Neural progenitor cell (in vitro differentiated cells): ENCODE measurements around the gene PTPRN2. TPM values are rescaled to one million over a fixed set of nuclear protein-coding genes. Genes with fewer than 3 reads are reported as not detected.
A peak's percentile ranks its signal among the peaks of the same experiment; 100 is the strongest.

Experiments used
- DNase-seq: peaks from one replicate; pipeline ENCODE4 v3.0.0-alpha.2; 2016; ENCODE audit warnings: low spot score
- H2AFZ ChIP-seq: fragments of 200-600 bp; sonication (generic); replicated peaks from 2 replicates; pipeline ENCODE4 v1.6.1; 2016; ENCODE audit warnings: antibody characterized with exemption
- H3F3A ChIP-seq: fragments of 200-600 bp; sonication (generic); 2 replicates; pipeline ENCODE4 v1.6.1; 2016; ENCODE audit warnings: antibody characterized with exemption, low read depth
- H3K27ac ChIP-seq: fragments of 200-600 bp; sonication (generic); 2 replicates; pipeline ENCODE4 v1.5.1; 2016; ENCODE audit warnings: mild to moderate bottlenecking
- H3K27me3 ChIP-seq: fragments of 200-600 bp; sonication (generic); 2 replicates; pipeline ENCODE4 v1.6.1; 2016; ENCODE audit warnings: mild to moderate bottlenecking, moderate library complexity
- H3K36me3 ChIP-seq: fragments of 200-600 bp; sonication (generic); 2 replicates; pipeline ENCODE4 v1.5.1; 2016
- H3K4me1 ChIP-seq: fragments of 200-600 bp; sonication (generic); 2 replicates; pipeline ENCODE4 v1.6.1; 2016; ENCODE audit warnings: mixed run types
- H3K4me2 ChIP-seq: fragments of 200-600 bp; sonication (generic); 2 replicates; pipeline ENCODE4 v1.6.1; 2016
- H3K4me3 ChIP-seq: fragments of 200-600 bp; sonication (generic); 2 replicates; pipeline ENCODE4 v1.5.1; 2016
- H3K79me2 ChIP-seq: fragments of 200-600 bp; sonication (generic); 2 replicates; pipeline ENCODE4 v1.6.1; 2016; ENCODE audit warnings: low read depth
- H3K9ac ChIP-seq: fragments of 200-600 bp; sonication (generic); 2 replicates; pipeline ENCODE4 v1.6.1; 2016
- H3K9me3 ChIP-seq: fragments of 200-600 bp; sonication (generic); 2 replicates; pipeline ENCODE4 v1.5.1; 2016; ENCODE audit warnings: low read depth
- H4K20me1 ChIP-seq: fragments of 200-600 bp; sonication (generic); 2 replicates; pipeline ENCODE4 v1.6.1; 2016; ENCODE audit warnings: low read depth
- H3K27ac Mint-ChIP-seq: 3 replicates; pipeline ENCODE4 v1.8.0; 2021; ENCODE audit warnings: mixed read lengths
- H3K27me3 Mint-ChIP-seq: 2 replicates; pipeline ENCODE4 v1.8.0; 2022; ENCODE audit warnings: low read depth, mild to moderate bottlenecking, inconsistent platforms, moderate library complexity, mixed read lengths; ENCODE audit not compliant: insufficient read depth
- H3K36me3 Mint-ChIP-seq: 3 replicates; pipeline ENCODE4 v1.8.0; 2021; ENCODE audit warnings: mixed read lengths
- H3K4me1 Mint-ChIP-seq: 3 replicates; pipeline ENCODE4 v1.8.0; 2021; ENCODE audit warnings: mixed read lengths
- H3K4me3 Mint-ChIP-seq: 3 replicates; pipeline ENCODE4 v1.8.0; 2021; ENCODE audit warnings: mild to moderate bottlenecking, moderate library complexity, mixed read lengths
- H3K9me3 Mint-ChIP-seq: 3 replicates; pipeline ENCODE4 v1.8.0; 2020; ENCODE audit warnings: mixed read lengths
- CTCF ChIP-seq: fragments of 200-600 bp; sonication (generic); IDR thresholded peaks from 2 replicates; pipeline ENCODE4 v1.5.1; 2017; ENCODE audit warnings: antibody characterized with exemption, mild to moderate bottlenecking
- EZH2 ChIP-seq: fragments of 200-600 bp; sonication (generic); IDR thresholded peaks from 2 replicates; pipeline ENCODE4 v1.6.1; 2017; ENCODE audit warnings: antibody characterized with exemption, mild to moderate bottlenecking, moderate library complexity
- EZH2phosphoT487 ChIP-seq: fragments of 200-600 bp; sonication (generic); IDR thresholded peaks from 2 replicates; pipeline ENCODE4 v1.6.1; 2017; ENCODE audit warnings: antibody characterized with exemption
- total RNA-seq: library from RNA; depleted of rRNA; stranded (reverse); fragments of >200 nt; gene quantifications from 2 replicates; pipeline ENCODE4 v1.2.3, GENCODE V29; 2015; ENCODE audit warnings: low replicate concordance

Gene PTPRN2
- total RNA-seq, 1 donor from 2014 or later: 3.0 TPM

GRCh38 chr7:158277219-158278141 is 310.1 kb downstream of the PTPRN2 start:
- Histone ChIP-seq H3K9me3 (no peaks in the 10 kb centered on the region), H3K36me3 (no peaks in the 10 kb centered on the region), H3K9ac (no peak overlapping the region), H4K20me1 (no peaks in the 10 kb centered on the region), H3F3A (no peaks in the 10 kb centered on the region), H3K27me3 (no peaks in the 10 kb centered on the region), H3K79me2 (no peaks in the 10 kb centered on the region), H2AFZ (no peak overlapping the region), H3K4me1 (peaks cover 10% of the 10 kb centered on the region), H3K4me2 (no peak overlapping the region), H3K4me3 (no peak overlapping the region), H3K27ac (no peak overlapping the region)
- no peak overlapping the region for H3K4me3 Mint-ChIP-seq
- peaks cover 11% of the 10 kb centered on the region for H3K4me1 Mint-ChIP-seq
- peak overlapping the region; percentile 42 for H3K27ac Mint-ChIP-seq
- peaks cover 4% of the 10 kb centered on the region for H3K36me3 Mint-ChIP-seq
- TF ChIP-seq EZH2phosphoT487: no peak
- TF ChIP-seq EZH2: no peak
- TF ChIP-seq CTCF: no peak
- peaks cover 5% of the 10 kb centered on the region for H3K9me3 Mint-ChIP-seq
- peaks cover 2% of the 10 kb centered on the region for H3K27me3 Mint-ChIP-seq
- no peak for DNase-seq

- Histone ChIP-seq H3F3A (no peaks in the 10 kb centered on the region), H3K79me2 (no peaks in the 10 kb centered on the region), H3K4me3 (no peak overlapping the region), H2AFZ (no peak overlapping the region), H4K20me1 (no peaks in the 10 kb centered on the region), H3K27me3 (no peaks in the 10 kb centered on the region), H3K9ac (no peak overlapping the region), H3K4me1 (peaks cover 10% of the 10 kb centered on the region), H3K36me3 (no peaks in the 10 kb centered on the region), H3K9me3 (no peaks in the 10 kb centered on the region), H3K27ac (no peak overlapping the region), H3K4me2 (no peak overlapping the region)
- H3K9me3 Mint-ChIP-seq: peaks cover 5% of the 10 kb centered on the region
- TF ChIP-seq EZH2phosphoT487 (no peak), EZH2 (no peak), CTCF (no peak)
- H3K4me3 Mint-ChIP-seq: no peak overlapping the region
- no peaks in the 10 kb centered on the region for H3K27me3 Mint-ChIP-seq
- no peak overlapping the region for H3K27ac Mint-ChIP-seq
- DNase-seq: no peak
- H3K4me1 Mint-ChIP-seq: peaks cover 8% of the 10 kb centered on the region
- peaks cover 4% of the 10 kb centered on the region for H3K36me3 Mint-ChIP-seq
Observed at GRCh38 chr7:158276414-158277218, 311.0 kb downstream of the PTPRN2 start.

- Mint-ChIP-seq H3K9me3 (peaks cover 5% of the 10 kb centered on the region), H3K27ac (no peak overlapping the region), H3K27me3 (no peaks in the 10 kb centered on the region), H3K4me3 (no peak overlapping the region), H3K36me3 (peaks cover 4% of the 10 kb centered on the region), H3K4me1 (peaks cover 8% of the 10 kb centered on the region)
- Histone ChIP-seq H3F3A (no peaks in the 10 kb centered on the region), H3K4me3 (no peak overlapping the region), H3K36me3 (no peaks in the 10 kb centered on the region), H3K79me2 (no peaks in the 10 kb centered on the region), H3K4me1 (peaks cover 10% of the 10 kb centered on the region), H3K27me3 (no peaks in the 10 kb centered on the region), H2AFZ (no peak overlapping the region), H3K9ac (no peak overlapping the region), H3K4me2 (no peak overlapping the region), H4K20me1 (no peaks in the 10 kb centered on the region), H3K9me3 (no peaks in the 10 kb centered on the region), H3K27ac (no peak overlapping the region)
- TF ChIP-seq EZH2phosphoT487 (no peak), CTCF (no peak), EZH2 (no peak)
- DNase-seq: no peak
Observed at GRCh38 chr7:158275711-158276413, 311.8 kb downstream of the PTPRN2 start.
